Stimulated activated CD4-positive, alpha-beta T cell treated with anti-CD3 and anti-CD28 coated beads, Interleukin-12 subunit alpha, Interleukin-12 subunit beta, amount 100 ng/mL, for 4 hours (primary cell): ENCODE data around the gene CACNA1C.
"Not testable (repeated sequence)": the region's sequence is repeated elsewhere in the genome, so short reads cannot be mapped to it uniquely, and the experiment has no call there.

Source experiments
- DNase-seq: peaks from one replicate; pipeline ENCODE4 v3.0.0-alpha.2; 2020

The CACNA1C gene

DNA sequence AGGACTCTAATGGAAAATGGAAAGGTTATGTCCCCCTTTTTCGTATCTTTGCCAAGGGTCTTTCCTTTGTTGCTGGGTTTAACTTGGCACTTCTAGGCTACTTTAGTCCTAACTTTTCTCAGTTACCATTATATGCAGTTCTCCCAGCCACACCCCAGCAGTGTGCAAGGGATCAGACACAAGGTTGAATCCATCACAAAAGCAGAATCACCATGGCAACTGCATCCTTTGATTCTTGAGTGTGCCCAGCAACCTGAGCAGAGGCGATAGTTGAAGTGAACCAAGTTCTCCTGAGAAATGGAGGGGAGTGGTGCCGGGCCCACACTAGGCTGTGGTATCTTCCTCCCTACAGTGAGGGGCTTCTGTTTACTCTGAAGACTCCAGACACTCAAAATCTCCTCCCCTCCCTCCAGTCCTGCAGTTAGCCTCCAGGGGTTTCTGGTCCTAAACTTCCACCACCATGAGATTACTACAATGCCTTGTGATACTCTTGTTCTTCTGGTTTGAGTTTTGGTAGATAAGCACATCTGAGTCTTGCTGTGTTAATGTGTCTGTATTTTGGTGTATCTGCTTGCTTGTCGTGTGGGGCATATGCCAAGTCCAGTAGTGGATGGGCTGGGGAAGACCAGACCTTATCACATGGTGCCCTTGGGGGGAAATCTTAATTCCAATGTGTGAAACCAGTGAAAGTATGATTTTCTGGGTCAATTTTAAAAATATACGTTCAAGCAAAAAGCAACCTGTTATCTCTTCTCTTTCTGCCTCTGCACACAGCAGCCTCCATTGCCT, 183.9 kb downstream of the CACNA1C start:
- DNase-seq: no peak

DNA sequence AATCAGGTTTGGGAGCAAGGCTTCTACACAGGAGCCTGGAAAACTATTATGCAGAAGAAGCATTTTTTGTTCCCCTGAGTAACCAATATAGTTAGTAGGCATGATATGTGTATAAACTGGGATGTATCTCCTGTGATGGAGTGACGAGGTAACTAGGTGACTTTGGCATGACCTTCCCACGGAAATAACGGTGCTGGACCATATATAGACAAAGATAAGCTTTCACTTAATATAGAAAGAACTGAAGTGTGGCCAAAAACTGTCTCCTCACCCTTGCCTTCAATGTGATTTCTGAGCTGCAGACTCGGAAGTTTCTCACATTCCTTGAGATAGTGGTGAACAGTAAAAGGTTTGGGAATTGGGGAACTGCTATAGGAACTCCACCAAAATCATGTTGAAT, 185.3 kb downstream of the CACNA1C start:
- no peak for DNase-seq

DNA sequence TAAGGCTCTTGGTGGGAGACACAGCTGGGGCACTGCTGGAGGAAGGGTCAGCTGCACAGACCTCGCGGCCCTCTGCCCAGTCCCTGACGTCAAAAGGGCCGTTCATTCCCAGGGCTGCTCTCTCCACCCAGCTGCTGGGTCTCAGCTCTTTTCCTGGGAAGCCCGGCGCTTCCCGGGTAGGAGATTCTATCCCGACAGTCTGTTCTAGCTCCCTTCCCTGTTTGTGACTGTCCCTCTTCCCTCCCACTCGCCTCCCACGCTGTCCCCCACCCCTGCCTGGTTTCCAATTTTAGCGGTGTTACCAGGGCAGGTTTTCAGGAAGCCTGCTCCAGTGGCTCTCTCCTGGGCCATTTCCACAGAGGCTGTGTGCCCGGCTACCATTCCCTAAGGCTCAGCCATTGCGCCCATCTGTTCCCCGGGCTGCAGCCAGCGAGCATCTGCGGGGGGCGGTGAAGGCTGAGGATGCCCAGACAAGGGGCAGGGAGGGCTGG, 186.6 kb downstream of the CACNA1C start:
- no peak for DNase-seq

DNA sequence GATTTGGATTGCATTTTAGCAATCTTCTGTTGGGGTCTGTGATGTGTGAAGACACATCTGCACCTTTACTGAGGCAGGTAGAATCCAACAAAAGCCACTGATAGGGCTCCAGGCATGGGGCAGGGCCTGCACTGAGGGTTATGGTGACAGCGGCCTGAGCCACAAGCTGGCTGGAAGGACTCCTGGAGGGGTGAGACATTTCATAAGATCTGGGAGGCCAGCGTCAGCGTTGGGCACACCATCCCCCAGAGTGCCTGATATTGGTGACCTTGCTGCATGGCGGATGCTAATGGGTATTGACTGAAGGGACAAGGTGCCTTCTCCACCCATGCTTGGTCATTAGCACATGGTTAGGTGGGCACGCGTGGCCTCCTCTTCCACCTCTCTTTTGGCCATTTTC, 187.6 kb downstream of the CACNA1C start:
- DNase-seq: no peak

DNA sequence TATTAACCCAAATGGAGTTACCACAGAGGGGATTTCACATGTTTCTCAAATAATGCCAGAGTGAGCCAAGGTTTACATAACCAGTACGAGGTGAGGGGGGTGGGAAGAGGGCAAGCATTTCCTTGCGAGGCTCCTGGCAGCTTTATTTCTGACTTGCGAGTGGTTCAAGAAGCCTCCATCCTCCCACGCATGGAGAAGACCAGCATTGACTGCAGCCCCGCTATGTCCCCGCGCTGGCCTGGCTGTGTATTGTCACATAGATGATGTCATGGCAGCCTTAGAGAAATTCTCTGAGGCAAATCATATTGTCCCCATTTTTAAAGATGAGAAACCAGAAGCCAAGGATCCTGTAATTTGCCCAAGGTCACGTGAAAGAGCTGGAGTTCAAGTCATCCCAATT, 188.2 kb downstream of the CACNA1C start:
- no peak for DNase-seq

DNA sequence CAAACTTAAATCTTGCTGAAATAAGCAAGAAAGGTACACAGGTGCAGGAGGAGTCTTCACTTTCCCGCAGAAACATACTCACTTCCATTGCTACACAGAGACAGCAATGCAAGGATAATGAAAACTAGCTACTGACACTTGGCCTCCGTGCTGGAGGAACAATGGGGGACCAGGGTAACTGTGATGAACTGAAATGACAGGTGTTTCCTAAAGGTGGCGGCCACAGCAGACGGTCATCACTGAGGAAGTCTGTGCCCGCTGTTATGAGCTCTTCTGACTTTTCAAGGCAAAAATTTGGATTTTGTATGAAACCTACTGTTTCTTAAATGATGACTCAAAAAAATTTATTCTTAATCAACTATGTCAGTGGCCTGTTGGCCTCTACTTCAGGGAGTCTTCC, 189.4 kb downstream of the CACNA1C start:
- DNase-seq: no peak

DNA sequence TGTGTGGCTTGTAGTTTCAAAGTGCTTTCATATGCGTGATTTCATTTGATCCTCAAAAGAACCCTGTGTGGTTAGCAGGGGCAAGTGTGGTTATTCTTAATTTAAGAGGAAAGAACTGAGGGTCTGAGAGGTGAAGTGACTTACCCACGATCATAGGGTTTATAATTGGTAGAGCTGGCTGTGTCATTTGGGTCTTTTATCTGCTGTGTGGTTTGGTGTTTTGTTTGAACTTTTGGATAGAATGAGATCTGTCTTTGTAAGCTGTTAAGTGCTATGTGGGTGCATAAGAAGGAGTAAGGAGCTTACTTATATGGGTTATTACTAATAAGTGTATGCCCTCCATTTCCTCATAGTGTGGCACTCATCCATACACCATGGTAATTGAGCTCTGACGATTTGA, 190.0 kb downstream of the CACNA1C start:
- no peak for DNase-seq

DNA sequence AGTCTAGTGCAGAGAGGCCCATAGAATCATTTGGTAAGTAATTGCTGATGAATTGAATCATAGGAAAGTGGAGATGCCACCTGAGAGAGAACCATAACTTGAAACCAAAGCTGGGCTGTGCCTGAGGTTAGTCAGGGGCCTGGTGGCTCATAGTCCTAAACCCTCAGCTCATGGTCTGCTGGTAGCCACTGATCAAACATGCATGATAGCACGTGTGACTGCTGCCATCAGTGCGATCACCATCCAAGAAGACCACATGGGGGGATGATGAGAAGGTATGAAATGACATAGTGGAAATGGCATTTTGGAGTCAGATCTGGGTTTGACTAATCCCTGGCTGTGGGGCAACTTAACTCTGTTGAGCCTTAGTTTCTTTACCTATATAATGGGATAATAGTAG, 190.5 kb downstream of the CACNA1C start:
- no peak for DNase-seq

DNA sequence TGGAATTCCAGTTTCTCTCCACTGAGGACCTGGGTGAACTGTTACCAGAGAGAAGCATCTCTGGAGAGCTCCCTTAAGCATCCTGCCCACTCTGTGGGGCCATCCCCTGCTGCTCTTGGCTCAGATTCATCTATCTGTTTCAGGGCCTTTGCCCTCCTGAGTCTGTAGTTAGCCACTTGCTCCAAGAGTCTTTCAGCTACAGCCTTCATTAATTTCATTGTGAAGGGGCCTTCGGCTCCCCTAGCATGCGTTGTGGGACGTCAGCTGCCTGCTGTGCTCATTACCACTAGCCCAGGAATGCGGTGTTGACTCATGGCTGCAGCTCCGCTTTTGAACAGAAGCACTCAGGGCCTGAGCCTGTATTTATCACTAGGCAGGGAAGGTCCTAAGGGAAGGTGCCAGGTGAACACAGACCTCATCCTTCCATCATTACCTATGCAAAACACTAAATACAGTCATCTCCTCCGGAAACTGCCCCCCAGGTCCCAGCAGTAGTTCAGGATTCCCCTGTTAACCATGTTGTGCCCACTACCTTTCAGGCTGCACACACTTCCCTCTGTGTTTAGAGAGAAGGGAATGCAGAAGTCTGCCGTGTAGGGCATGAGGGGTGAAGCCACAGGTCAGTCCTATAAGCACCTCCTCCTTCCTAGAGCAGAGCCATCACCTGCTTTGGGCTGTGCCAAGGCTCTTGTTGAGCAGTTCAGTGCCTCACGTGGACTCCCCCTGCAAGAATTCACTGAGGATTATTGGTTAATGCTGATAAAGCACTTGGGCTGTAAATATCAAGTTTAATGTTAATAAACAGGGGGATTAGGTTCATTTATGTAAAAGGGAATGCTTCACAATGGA, 191.4 kb downstream of the CACNA1C start:
- DNase-seq: no peak

DNA sequence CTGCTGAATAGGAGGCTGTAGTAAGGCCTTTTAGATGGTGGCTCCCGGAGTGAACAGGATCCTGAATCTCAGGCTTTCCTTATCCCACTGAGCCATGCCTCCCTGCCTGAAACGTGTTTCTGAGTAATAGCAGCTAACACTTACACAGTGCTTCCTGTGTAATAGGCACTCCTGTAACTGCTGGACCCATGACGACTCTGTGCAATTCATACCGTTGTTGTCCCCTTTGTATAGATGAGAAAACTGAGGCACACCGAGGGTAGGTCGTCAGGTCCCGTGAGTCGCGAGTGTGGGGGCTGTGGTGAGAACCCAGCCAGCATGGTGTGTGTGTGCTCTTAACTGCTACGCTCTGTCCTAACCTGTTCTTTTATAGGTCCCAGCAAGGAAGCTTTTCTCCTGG, 193.6 kb downstream of the CACNA1C start:
- DNase-seq: no peak

DNA sequence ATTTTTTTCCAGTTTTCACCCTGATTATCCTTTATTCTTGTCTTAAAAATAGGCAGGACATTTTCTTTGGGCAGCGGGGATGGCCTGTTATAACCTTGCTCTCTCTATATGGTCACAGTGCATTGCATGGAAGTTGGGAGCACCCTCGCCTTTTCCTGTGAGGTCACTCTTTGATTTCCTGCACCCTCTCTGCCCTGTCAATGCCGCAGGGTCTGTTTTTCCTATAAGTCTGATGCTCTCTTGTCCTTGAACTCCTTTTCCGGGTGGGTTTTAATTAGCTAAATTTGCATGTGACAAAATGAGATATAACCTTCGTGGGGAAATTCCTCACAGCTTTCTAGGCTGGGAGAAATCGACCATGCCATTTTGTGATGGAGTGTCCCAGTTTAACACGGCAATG, 194.3 kb downstream of the CACNA1C start:
- DNase-seq: no peak

DNA sequence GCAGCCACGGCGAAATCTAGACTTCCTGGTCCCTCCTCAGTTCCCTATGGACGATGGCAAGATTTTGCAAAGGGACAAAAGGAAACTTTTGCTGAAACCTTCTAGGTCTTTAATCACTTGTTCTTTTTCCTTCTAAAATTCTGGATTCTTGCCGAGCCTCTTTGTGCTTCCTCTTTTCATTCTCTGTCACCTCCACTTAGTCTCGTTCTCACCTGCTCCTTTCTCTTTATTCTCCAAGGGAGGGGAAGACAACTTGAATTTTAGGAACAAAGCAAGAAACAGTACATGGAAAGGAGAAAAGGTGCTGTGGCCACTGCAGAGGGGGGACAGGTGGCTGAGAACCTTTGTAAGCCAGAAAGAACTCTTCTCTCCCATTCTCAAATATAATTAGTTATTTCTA, 194.8 kb downstream of the CACNA1C start:
- no peak for DNase-seq

DNA sequence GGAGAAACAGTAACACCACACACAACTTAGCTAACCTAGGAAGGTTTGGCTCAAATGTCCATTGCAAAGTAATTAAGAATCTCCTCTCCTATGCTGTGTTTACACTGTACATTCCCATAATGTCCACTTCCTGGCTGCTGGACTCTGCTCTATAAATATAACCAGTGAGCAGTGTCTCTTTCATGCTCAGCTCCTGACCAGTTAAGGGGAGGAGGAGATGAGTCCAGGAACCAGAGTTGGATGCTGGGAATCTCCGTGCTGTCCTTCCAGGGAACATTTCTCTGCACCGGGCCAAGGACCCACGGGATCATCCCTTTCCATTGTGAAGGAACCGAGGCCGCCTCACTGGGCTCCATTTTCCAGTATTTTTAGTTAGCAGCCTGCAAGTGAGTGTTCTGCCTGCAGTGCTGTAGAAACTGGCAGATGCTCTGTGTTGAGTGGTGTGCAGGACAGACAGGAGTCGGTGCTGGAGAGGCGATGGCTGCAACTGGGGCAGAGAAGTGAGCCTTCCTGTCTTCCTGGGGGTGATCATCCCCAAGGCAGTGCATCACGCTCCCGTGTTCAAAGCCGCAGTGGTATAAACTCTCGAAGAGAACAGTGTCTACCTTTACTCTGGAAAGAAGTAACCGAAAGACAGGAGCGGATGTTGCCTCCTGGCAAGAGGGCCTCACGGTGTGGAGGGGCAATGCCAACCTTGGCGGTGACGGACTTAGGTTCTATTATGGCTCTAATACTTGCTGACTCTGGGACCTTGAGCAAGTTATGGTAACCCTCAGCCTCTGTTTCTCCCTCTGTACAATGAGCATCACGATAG, 195.5 kb downstream of the CACNA1C start:
- no peak for DNase-seq

DNA sequence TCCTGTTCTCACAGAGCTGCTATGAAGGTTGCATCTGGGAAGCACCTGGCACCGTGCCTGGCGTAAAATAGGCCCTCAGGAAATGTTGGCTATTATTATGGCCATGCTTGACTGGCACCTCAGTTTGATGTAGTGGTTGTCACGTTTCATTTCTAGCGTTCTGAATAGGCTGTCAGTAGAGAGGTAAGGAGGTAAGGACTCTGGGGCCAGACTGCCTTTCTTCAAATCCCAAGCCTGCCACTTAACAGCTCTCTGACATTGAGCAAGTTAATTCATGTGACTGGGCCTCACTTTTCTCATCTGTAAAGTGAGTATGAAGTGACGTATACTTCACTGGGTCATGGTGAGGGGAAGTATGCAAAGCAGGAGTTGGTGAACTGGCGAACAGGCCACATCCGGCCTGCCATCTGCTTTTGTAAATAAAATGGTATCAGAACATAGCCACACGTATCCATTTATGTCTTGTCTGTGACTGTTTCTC, 196.2 kb downstream of the CACNA1C start:
- no peak for DNase-seq

DNA sequence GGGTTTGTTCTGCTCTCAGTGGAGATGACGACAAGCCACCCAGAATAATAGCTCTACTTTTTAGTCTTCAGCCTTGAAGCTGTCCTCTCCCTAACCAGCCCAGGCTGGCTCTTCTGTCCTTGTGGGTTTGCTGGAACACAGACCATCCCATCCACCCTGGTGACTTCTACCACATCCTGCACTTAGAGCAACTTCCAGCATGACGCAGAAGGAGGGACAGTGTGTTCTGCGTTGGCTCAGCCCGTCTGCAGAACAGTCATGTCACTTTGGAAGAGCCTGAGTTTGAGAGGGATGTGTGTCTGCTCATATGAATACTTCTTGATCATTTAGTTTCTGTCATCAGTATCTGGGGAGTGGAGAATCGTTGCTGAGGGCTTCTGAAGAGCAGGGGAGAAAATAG, 198.0 kb downstream of the CACNA1C start:
- DNase-seq: no peak

DNA sequence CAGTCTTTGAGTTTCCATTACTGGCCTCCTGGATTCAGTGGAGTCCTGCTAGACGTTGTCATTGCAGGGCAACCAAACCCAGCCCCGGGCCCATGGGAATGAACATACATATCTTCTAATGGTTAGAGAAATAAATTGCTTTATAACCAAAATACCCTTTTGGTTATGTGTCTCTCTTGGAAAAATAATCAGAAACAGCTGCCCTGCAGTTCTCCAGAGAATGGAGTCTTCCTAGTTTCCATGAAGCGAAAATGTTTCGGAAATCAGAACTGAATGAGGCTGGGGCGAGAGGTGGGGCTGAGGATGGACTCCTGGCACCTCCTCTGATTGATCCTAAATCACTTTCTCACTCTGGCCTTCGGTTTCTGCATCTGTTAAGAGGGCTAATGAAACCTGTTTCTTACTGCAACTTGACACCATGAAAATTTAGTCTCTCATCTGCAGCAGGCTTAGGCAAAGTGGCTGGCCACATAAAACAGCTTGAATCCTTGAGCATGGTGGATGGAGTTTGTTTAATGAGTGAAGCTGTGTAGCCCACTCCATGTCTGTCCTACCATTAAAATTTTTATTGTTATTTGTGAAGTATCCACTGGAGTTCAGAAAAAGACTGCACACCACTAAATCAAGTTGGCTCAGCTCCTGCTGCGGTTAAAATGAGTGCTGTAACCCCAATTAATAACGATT, 198.9 kb downstream of the CACNA1C start:
- no peak for DNase-seq

DNA sequence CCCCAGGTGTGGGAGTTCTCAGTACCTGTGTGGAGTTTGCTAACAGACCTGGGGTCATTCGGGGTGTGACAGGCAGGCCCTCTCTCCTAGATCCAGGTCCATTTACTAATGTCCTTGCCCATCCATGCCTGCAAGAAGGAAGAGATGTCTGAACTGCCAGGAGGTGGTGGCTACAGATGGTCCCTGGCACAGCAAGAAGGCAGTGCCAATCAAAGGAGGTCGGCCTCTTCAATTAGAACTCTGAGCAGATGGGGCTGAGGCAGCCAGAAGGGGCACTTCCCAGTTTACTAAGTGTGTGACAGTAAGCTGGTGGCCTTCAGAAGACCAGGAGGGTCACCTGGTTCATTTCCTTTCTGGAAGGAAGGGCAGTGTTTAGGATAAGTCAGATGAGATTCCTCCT, 202.5 kb downstream of the CACNA1C start:
- no peak for DNase-seq

DNA sequence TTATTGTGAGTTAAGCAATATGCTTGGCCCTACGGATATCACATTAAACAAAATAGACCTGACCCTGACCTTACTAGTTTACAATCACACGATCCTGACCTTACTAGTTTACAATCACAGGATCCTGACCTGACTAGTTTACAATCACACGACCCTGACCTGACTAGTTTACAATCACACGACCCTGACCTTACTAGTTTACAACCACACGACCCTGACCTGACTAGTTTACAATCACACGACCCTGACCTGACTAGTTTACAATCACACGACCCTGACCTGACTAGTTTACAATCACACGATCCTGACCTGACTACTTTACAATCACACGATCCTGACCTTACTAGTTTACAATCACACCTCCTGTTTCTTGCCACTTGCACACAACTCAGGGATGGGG, 202.9 kb downstream of the CACNA1C start:
- not testable (repeated sequence) for DNase-seq

DNA sequence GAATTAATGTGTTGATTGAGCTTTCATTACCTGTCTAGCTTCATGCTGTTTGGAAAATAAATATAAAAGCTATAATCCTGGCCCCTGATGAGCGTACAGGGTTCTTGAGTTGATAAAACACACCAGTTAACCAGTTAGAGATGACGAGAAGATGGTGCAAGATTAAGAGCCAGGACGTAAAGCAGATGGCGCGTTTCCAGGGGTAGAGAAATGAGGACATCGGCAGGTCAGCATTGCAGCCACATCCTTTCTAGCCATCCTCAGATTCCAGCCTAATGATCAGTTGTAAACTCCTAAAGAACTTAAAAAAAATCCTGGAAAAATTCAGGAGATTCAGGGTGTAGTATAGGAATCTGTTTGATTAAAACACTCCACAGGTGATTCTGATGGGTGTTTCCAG, 203.7 kb downstream of the CACNA1C start:
- no peak for DNase-seq

DNA sequence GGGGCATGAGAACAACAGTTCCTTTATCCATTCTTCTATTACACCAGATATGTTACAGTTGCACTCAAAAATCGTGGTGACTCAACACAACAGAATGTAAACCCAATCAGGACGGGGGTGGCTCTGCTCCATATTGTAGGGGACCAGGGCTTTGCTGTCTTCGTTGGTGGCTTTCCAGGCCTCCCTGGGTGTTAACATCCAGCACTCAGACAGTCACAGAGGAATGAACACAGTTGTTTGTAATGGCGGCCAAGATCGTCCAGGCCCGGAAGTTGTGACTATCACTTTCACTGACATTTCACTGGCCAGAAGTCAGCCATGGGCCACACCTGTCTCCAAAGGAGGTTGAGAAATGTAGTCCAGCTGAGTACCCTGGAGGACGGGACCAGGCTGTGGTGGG, 204.1 kb downstream of the CACNA1C start:
- no peak for DNase-seq

DNA sequence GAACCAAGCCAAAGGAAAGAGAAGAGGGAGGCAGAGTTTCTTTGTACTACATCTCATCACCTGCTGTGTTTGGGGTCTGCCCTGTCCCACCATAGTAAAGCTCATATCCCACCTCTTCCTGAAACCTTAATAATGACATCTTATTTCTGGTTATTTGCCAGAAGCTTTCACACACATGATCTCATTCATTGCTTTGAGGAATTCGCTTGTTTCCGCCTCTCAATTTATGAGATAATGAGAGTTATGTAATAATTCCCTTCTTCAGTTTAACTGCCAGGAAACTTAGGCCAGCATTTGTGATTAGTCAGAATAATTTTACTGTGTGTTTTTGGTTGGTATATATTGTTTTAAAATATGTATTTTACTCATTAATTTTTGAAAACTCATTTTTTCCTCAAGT, 205.2 kb downstream of the CACNA1C start:
- no peak for DNase-seq

DNA sequence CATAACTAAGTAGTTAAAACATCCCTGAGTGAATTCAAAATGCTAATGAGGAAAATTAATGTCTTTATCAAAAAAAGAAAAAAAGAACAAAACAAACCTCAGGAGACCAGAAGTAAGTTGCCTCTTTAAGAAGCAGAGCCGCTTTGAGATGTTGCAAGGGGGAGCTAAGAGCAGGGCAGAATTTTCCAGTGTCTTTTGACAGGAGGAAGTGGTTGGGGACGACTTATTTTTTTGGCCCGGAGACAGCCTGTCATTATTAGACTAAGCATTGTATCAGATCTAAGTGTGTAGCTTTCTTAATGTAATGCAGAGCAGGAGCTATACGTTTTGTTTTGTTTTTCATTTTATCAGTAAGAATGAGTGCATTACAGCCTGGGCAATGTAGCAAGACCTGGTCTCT, 206.6 kb downstream of the CACNA1C start:
- DNase-seq: no peak

DNA sequence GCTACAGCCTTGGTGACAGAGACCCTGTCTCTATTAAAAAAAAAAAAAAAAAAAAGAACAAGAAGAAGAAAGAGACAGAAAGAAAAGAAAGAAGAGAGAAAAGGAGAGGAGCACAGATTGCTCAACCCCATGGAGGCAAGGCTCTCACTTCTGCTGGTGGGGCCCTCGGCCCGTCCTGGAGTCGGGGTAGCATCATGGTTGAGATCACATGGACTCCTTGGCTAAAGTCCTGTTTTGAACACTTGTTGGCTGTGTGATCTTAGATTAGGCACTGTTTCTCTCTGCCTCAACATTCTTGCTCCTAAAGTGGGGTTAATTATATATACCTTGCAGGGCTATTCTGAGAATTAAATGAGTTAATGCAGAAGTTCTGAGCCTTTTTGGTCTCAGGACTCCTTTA, 207.7 kb downstream of the CACNA1C start:
- no peak for DNase-seq
